ENCODE data around the gene TMC5. TPM values are rescaled to one million over a fixed set of nuclear protein-coding genes. Genes with fewer than 3 reads are reported as not detected.

TMC5 gene
- total RNA-seq, 2 donors from 2014 or later = 0.16 TPM; not detected in 1

DNA sequence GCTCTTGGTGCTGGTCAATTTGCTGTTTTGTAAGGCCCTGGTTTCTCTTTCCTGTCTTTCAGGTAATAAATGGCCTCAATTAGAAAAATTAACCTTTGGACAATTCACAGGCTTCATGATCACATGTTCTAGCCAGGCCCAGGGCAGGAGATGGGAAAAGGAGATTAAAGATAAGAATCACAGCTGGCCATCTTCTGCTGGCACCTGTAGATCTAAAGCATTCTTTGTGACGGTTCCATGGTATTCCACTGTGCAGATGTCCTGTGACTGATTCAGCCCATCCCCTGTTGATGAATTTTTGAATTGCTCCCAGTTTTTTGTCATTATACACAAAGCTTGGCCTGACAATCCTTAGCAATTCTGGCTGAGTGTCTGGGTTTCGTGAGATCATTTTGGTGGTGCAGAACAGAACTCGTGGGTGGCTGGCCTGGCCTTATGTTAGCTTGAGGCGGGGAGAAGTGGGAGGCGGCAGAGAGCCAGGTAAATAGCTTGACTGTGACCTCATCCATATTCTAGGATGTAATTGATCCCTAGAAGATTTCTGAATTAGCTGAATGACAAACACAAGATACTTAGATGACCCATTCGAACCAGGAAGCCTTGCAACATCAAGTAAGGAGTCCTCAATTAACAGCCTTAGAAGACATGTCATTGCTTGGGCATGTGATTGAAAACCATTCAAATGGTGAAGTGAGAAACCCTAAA is 14.1 kb downstream of the TMC5 start:
- no peak overlapping the region for H3K4me3 ChIP-seq
- H3K27ac ChIP-seq = no peak overlapping the region

DNA sequence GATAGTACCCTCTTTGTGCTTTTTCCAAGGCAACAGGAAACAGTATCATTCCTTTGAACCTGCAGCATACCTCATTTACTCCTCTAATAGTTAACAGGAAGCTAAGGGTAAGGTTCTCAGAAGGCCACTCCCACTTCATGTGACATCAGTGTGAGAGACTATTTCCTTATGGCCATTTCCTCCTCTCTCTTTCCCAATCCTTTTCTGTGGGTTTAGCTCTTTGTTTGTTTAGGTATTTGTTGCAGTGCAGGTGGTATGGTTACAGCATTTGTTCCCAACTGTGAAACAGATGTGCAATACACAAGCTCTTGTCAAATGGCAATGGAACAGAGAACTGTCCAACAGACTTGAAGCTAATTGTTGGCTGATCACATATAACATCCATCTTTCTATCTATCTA is 14.7 kb downstream of the TMC5 start:
- Histone ChIP-seq H3K9me3 (no peaks in the 10 kb centered on the region), H3K36me3 (no peaks in the 10 kb centered on the region), H3K27ac (no peak overlapping the region), H3K27me3 (no peaks in the 10 kb centered on the region), H3K4me3 (no peak overlapping the region), H3K4me1 (no peaks in the 10 kb centered on the region)
- TF ChIP-seq CTCF (IDR thresholded peaks at IDR 0.05) = no peak
- no peak for DNase-seq (ENCODE audit: low spot score)

More for the DNA sequence above, 14.1 kb downstream of the TMC5 start:
- H3K4me1 ChIP-seq = no peaks in the 10 kb centered on the region
- H3K27me3 ChIP-seq = no peaks in the 10 kb centered on the region
- no peak for TF ChIP-seq CTCF (IDR thresholded peaks at IDR 0.05)
- no peaks in the 10 kb centered on the region for H3K36me3 ChIP-seq
- no peaks in the 10 kb centered on the region for H3K9me3 ChIP-seq
- DNase-seq (ENCODE audit: low spot score) = no peak

- DNase-seq (ENCODE audit: low spot score) = no peak
- Histone ChIP-seq H3K36me3 (no peaks in the 10 kb centered on the region), H3K27ac (no peak overlapping the region), H3K27me3 (no peaks in the 10 kb centered on the region), H3K4me3 (no peak overlapping the region), H3K4me1 (no peaks in the 10 kb centered on the region), H3K9me3 (no peaks in the 10 kb centered on the region)
- no peak for TF ChIP-seq CTCF (IDR thresholded peaks at IDR 0.05)
Measured at GRCh38 chr16:19434584-19434983, 16.9 kb downstream of the TMC5 start.

- no peak for TF ChIP-seq CTCF (IDR thresholded peaks at IDR 0.05)
- Histone ChIP-seq H3K27me3 (no peaks in the 10 kb centered on the region), H3K36me3 (no peaks in the 10 kb centered on the region), H3K9me3 (no peaks in the 10 kb centered on the region), H3K27ac (no peak overlapping the region), H3K4me3 (no peak overlapping the region), H3K4me1 (no peaks in the 10 kb centered on the region)
- DNase-seq (ENCODE audit: low spot score) = no peak
Measured at GRCh38 chr16:19436540-19436939, 18.9 kb downstream of the TMC5 start.

DNA sequence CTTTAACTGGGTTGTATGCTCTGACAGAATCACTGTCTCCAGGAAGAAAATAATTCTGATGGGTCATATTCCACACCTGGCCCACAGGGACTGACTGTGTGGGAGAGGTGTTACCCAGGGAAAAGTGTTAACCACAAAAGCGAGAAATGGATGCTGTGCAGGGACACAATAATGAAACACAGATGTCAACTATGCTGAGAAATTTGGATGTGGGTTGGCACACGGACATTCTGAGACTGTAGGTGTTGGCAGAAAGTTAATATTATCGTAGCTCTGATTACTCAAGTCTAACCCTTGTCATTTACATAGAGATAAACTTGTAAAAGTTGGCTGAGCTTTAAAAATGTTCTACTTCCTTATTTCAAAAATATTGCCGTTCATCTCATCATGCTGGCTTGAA is 19.6 kb downstream of the TMC5 start:
- H3K4me1 ChIP-seq = no peaks in the 10 kb centered on the region
- H3K27ac ChIP-seq = no peak overlapping the region
- H3K36me3 ChIP-seq = no peaks in the 10 kb centered on the region
- H3K27me3 ChIP-seq = no peaks in the 10 kb centered on the region
- no peaks in the 10 kb centered on the region for H3K9me3 ChIP-seq
- TF ChIP-seq CTCF (IDR thresholded peaks at IDR 0.05) = no peak
- no peak for DNase-seq (ENCODE audit: low spot score)
- H3K4me3 ChIP-seq = no peak overlapping the region

GRCh38 chr16:19438739-19439138 is 21.1 kb downstream of the TMC5 start:
- Histone ChIP-seq H3K36me3 (no peaks in the 10 kb centered on the region), H3K27me3 (no peaks in the 10 kb centered on the region), H3K27ac (no peak overlapping the region), H3K9me3 (no peaks in the 10 kb centered on the region), H3K4me1 (no peaks in the 10 kb centered on the region), H3K4me3 (no peak overlapping the region)
- no peak for DNase-seq (ENCODE audit: low spot score)
- TF ChIP-seq CTCF (IDR thresholded peaks at IDR 0.05) = no peak

Measured in right atrium auricular region (tissue), 2 donors.